Measurements from ENCODE around the gene P4HB.
A peak's percentile ranks its signal among the peaks of the same experiment; 100 is the strongest.

P4HB gene

DNA sequence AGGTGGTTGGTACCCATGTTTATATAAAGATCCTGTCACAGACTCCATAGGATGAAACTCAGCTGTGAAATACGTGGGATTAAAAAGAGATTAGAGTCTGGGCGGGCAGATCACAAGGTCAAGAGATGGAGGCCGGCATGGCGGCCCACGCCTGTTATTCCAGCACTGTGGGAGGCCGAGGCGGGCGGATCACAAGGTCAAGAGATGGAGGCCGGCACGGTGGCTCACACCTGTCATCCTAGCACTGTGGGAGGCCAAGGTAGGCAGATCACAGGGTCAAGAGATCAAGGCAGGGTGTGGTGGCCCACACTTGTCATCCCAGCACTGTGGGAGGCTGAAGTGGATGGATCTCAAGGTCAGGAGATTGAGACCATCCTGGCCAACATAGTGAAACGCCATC lies 35.1 kb upstream of the P4HB start:
- no peak for DNase-seq

DNA sequence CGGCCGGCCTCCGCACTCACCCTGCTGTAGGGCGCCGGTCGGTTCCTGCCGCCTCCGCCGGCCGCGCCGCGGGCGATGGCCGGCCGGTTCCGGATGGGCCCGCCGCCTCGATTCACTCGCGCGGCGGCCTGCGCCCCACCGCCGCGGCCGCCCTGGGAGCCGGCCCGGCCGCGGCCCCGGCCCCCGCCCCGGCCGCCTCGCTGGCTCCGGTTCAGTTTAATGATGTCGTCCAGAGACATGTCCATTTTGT lies 30.9 kb upstream of the P4HB start:
- no peak for DNase-seq

DNA sequence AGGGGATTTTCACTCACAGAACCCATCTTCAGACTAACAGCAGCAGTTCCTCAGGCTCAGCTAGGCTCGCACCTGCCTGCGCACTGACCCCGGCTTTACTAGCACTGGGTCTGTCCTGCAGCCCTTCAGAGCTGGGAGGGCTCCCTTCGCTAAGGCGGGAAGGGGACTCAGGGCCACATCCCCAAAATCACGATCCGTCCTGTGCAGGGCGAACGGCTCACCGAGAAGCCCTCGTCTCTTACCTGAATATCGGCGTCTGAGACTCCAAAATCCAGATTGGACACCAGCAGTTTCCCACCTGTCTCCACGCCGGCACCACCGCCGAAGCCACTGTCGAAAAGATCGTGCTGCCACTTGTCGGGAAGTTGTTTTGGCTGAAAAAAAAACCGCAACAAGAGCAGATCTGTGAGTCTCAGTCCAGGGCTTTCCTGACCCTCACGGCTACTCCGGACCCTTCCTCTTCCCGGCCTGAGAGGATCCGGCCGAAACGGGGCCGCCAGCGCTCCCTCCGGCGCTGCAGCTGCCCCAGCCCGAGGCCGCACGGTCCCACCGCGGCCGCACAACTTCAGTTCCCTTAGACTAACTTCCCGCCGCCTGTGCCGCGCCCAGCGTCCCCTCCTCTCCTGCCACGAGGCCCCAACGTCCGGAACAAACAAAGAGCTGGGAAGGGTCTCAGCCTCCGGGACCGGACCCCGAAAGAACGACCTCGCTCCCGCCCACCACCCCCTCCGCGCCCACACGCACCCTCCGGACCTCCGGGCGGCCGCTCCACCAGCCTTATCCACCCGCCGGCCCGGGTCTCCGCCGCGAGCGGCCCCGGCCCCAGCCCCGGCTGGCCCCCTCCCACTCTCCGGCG lies 30.3 kb upstream of the P4HB start:
- no peak for DNase-seq

DNA sequence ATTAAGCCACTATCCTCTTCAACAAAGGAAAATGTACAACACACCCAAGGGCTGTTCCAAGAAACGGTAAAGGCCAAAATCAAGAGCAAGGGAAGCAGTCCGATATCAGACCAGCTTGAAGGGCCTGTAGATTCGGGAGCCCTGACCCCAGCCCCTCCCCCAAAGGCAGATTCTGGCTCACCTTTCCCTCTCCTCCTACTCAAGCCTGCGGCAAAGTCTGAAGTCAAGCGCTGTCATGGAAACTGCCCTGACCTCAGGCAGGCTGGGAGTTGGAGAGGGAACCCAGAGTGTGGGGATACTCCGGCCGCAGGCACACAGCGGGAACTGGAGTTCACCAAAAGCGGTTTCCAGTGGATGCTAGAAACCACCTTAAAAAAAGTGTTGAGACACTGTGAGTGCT lies 29.3 kb upstream of the P4HB start:
- DNase-seq: no peak

DNA sequence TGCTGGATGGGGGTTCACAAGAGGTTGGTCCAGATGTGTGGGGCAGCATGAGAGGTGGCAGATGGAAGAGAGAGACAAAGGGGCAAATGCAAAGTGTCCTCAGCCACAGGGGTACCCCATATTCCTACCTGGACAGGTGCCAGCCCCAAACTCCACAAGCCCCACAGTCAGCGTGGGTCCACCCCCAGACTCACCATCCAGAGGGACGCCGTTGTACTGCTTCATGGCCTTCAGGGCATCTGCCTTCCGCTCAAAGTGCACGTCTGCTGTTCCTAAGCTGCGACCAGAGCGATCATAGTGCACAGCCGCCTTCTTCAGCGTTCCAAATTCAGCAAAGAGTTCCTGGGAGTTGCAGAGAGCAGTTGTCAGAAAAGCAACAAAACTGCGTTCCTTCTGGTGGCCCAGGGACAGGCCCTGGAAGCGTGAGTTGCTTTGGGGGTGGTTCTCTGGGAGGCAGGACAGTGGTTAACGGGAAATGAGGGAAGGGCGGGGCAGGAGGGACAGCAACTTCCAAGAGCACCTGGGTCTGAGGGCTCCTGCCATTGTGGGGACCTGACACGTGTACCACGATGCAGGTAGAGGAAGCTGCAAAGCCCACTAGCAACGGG lies 28.8 kb upstream of the P4HB start:
- DNase-seq: no peak

DNA sequence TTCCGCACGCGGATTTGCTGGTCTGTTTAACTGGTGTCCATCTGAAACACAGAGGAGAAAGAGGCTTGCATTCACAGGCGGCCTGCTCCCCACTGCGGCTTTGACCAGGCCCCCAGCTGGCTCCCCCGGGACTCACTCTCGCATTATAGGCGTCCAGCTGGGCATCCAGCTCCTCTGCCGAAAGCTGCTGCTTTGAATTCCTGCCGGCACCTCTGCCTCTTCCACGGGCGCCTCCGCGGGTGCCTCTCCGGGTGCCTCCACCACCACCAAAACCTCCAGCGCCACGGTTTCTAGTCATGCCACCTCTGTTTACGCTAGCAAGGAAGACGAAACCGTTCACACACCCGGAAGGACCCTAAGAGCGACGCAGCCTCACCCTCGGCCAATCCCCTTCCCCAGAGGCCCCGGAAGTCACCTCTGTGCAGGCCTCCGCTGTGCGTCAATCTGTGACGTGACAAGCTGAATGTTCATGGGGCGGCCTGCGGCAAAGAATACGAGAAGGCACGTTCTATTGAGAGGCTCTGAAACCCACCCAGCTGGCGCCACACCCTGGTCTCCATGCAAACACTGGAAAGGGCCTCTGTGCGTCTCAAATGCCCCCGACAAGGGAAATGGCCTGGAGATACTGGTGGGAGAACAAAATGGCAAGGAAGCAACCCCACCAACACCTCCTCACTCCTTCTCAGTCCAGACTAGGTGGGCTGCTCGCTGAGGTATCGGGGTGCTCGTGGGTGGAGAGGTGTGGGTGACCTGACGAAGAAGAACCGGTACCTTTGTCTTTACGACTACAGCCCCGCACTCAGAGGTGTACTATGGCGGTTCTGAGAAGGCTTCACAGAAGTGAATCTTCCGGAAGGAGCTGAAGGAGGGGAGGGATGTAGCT lies 28.0 kb upstream of the P4HB start:
- no peak for DNase-seq

DNA sequence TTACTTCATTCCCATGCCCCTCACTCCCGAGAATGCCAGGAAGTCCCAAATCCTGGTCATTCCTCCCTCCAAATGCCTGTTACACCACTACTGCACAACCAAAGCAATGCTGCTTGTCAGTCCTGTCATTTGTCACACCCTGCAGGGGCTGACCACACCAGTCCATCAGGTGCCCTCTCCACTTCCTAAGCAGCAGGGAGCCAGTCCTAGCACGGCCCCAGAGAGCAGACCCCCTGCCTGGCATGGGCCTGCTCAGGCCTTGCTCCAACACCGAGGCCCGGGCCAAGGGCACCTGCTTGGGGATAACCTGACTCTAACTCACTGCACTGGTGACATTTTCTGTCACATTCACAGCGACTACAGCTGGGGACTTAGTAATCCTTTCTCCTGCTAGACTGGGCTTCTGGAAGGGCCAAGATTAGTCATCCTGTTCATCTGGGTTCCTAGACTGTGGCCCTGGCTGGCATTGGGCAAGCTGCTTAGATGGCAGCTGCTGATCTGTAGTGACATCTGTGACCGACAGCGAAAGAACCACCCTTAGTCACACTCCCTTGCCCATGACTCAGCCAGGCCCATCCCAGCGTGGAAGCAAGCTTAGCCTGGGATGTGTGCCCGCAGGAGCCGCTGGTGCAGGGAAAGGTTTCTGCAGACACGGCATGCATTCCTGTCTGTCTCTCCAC lies 25.7 kb upstream of the P4HB start:
- no peak for DNase-seq

DNA sequence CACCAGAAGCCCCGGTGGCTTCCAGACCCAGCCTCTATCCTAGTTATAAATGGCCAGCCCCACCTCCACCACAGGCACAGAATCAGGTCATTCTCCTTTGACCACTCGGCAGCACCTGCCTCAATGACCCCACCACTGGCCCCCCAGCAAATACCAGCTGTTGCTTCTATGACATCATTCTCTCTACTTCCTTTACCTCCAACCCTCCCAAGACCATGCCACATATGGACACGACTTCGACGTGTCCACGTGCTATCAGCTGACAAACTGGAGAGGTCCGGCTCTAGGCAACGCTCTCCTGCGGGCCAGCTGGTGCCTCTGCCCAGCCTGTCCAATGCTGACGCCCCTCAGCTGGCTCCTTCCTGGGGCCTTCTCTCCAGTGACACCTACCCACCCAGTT lies 25.1 kb upstream of the P4HB start:
- no peak for DNase-seq

DNA sequence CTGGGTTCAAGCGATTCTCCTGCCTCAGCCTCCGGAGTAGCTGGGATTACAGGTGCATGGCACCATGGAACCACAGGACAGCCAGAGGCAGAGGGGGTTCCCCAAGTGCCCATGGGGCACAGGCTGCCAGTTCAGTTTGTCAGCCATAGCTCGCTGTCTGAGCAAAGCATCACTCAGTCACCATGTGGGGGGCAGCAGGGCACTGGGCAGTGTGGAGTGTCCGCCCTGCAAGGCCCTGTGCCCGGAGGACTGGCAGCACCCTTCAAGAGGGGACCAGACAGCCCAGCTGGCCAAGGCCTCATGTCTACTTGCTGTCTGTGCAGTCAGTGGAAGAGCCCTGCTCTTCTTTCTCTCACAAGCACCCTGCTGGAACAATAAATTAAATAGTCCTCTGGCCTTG lies 24.6 kb upstream of the P4HB start:
- no peak for DNase-seq

DNA sequence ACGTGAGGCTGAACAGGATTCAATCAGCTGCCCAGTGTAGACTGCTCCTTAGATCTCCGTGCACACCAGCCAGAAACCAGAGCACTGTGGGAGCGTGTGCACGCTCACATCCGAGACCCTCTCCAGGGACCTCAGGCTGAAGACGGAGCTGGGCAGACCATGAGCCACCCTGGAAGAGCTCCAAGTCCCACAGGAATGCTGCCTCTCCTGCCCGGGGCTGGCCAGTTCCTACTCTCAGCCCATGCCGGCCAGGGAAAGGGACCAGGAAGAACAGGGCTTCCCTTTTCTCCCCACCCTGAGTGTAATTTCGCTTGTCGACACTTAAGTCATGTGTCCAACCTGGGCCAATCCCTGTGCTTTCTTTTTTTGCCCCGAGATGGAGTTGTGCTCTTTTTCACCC lies 24.2 kb upstream of the P4HB start:
- no peak for DNase-seq

DNA sequence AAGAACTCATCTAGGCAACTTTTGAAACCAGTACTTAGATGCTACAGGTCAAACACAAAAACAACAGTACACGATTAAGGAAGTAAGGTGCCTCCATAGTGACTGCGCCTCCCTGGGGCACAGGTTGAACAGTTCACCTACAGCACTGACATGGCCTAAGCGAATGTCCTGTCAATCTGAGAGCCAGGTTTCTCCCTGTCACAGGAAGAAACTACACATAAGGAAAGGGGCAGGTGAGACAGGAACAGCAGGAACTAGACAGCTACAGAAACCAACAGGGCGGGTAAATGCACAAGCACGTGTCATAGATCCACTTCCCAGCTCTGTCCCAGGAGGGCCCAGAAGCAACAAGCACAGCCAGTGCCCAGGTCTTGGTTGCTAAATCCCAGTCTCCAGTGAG lies 18.8 kb upstream of the P4HB start:
- DNase-seq: no peak

DNA sequence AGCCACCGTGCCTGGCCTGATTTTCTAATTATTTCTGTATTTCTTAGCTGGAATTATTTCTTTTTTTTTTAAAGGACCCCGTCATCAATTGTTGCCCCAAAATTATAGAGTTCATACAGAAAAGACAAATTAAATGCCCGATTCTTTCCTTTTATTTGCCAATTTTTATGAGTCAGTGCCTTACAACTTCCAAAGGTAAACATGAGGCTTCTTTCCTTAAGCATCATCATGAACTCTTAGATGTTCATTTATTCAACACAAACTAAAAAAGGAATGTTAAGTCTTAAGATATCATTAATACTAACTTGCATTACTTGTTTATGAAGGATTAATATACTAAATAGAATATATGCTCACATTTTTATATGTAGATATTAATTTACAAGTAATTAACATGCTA lies 18.0 kb upstream of the P4HB start:
- DNase-seq: no peak

DNA sequence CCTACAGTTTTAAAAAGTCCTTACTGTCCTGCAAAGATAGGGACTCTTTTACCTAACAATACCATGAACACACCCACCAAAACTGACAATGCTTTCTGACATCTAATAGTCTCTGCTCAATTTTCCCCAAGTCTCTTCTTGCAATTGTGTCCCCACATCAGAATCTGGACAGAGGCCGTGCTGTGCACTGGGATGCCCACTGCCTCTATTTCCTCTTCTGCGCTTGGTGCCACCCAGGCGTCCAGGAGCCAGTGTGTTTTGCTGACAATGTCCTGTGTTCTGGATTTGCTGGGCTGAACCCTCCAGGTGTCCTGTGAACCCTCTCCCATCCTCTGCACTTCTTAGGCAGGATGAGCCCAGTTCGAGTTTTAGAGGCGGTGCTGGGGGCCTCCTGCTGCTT lies 17.2 kb upstream of the P4HB start:
- DNase-seq: no peak

DNA sequence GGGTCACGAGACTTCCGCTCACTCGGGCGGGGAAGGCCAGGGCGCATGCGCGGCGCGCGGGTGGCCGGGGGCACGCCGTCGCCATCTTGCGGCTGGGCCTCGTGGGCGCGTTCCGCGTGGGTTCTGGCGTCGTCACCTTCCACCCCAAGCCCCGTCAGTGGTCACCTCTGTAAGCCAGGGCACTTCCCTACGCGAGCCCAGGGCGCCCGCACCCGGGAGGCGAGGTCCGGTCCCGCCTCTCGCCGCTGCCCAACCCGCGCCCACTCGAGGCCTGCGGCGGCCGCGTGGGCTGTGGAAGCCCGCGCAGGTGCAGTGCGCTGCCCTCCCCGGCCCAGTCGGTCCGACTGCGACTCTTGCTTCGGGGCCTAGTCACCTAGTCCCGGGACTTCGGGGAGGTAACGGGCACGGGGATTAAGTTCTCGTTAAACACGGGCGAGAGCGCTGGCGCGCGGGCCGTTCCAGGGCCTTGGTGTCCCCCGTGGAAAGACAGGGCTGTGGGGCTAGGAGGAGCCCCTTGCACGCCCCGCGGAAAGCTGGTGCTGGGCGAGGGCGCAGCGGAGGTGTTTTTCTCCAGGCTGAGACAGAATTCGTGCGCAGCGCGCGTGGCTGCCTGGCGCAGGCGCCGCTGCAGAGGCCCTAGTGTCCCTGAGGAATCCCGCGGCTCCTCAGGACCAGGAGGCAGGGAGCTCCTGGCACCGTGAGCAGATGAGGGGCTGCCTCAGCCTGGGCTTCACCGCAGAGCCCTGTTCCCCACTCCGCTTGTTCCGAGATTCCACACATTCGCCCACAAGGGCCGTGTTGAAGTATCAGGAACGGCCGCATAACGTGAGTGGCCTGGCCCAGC lies 11.3 kb upstream of the P4HB start:
- peak; percentile 68 for DNase-seq

DNA sequence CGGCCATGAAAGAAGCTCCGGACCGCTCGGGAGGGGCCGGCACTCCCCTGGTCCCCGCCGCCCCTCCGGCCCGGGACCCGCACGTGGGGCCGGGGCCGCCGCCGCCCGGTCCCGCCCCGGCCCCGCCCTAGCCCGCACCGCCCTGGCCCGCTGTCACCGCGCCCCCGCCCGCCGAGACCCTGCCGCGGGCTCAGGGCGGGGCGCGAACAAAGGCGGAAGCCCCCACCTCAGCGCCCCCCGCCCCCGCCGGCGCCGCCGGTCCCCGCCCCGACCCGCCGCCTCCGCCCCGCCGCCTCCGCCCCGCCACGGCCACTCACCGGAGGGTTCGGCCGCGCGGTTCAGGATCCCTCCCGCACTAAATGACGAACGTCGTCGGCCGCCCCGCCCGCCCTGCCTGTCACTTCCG lies 10.6 kb upstream of the P4HB start, which contains the start of gene ARHGDIA:
TSS of gene ARHGDIA (minus strand) at position 357 of the 406 bp plus-strand sequence. CDS start 1,407 bp downstream, outside the sequence.
- DNase-seq: no peak

DNA sequence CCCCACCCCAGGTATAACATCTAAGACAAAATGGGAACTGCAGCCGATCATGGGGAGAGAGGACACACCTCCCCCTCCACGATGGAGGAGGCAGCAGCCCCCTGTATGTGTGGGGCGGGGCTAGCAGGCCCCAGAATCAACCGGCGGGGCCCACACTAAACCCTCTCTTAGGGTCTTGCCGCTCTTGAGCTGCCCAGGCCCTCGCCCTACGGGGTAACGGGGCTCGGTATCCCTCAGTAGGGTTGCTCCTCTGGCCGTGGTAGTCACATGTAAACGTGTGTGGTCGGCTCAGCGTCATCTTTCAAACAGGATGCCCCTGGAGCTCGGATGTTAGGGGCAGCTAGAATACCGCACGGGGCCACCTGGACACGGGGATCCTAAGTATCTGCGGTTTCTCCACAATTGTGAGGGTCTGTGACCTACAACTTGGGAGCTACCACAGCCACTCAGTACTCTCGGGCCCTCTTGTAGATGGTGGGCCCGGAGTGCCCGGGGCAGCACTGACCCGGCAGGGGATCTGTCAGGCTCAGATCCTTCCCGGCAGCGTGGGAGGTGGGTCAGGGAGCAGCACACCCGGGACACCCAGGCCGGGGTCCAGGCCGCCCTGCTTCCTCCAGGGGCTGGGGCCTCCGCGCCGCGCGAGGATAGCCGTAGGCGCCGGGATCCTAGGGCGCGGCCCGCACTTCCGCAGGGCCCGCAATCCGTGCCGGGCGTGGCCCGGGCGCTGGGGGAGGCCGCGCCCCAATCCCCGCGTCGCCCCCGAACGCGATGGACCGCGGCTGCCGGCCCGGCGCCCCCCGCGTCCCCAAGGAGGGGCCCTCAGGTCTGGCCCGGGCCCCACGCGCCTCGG lies 10.0 kb upstream of the P4HB start:
- no peak for DNase-seq

DNA sequence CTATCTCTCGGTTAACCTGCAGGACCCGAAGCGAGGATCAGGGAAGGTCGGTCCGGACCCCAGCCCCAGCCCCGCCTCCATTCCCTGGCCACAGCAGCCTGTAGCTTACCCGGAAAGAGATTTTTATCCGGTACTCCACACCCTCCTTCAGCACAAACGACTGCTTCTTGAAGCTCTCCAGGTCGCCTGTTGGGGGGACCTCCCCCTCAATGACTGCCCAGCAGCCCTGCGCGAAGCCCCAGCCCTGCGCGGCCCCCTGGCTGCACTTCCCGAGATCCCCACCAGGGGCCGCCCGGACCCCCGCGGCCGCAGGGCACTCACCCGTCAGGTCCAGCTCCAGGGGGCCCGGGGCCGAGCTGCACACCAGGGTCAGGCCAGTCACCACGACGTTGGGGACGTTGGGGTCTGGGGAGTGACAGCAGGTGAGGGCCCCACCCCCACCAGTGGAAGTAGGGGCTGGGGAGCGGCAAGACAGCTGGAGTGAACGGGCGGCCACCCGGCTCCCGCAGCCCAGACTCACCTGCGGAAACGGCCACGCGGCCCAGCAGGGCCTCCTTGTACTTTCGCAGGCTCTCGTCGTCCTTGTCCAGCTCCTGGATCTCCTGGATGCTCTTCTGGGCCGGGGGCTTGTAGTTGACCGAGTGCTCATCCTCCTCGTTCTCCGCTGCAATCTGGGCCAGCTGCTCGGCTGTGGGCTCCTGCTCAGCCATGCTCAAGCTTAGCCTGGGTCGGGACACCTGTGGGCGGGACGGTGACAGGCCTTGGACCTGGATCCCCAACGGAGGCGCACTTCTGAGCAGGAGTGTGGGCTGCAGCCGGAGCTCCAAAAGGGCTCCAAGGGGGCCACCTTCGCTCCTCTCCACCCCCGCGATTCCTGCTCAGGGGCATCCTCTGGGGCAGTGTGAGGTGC lies 9.1 kb upstream of the P4HB start:
- no peak for DNase-seq

DNA sequence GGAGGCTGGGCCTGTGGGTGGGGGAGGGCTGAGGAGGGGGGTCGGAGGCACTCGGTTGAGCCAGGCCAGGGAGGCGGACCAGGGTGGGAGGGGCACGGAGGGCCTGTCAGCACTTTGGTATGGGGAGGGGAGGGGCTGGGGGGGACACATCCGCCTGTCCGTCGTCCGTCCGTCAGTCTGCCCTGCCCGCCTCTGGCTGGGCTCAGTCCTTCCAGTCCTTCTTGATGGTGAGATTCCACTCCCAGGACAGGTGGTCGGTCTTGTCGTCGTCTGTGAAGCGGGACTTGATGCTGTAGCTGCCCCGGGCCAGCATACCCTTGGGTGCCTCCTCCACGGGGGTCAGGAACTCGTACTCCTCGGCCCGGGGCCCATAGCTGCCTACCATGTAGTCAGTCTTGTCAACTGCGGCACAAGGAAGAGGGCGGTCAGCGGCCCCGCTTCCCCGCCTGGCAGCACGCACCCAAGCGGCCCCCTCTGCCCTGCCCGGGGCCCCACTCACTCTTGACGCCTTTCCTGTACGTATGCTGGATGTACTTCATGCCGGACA lies 8.4 kb upstream of the P4HB start:
- no peak for DNase-seq

DNA sequence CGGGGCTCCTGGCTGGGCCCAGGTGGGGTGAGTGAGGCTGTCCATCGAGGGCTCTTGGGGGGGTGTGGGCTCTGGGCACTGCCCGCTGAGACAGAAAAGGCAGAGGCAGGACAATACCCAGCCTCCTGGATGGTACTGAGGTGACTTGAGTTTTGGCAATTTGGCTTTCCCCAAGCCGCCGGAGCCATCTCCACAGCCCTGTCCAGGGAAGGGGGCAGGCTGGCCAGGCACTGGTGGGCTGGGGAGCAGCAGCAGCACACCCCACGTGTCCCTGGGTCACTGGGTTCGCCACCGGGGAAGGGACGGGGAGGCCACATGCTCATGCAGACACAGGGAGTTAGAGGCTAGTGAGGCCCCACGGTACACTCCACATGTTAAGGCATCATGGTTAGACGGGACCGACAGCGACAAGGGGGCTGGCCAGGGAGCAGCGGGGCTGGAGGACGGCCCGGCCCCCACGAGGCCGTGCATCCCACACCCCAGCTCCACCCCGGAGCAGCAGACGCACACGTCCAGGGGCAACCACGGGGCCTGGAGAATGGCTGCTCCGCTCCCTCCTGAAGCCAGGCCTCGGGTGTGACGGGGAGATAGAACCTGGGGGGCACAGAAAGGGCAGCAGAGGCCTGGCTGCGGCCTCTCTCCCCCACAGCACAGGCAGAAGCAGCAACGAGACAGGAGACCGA lies 7.8 kb upstream of the P4HB start:
- DNase-seq: no peak

All from NCI-H748 treated with DMSO at 0.1 percent for 48 hours (cell line).